ENCODE data around the gene GOLGA2.

GRCh38 chr9:128286440-128286839 is 10.6 kb upstream of the GOLGA2 start:
- no peak for TF ChIP-seq CTCF (conservative IDR thresholded peaks at IDR 0.05)
- TF ChIP-seq ZFX (IDR thresholded peaks at IDR 0.05): no peak
